Spleen (tissue), 7 donors: ENCODE measurements around the gene DEPP1.

Experiments
- POLR2A ChIP-seq, 3 donors: fragments of 450-650 bp; IDR thresholded peaks; one replicate each; pipeline ENCODE4 v1.5.1; 2017; ENCODE audit warnings: antibody characterized with exemption in 3 of 3, mild to moderate bottlenecking in 1 of 3
- POLR2AphosphoS5 ChIP-seq, 3 donors: sonication (generic); formaldehyde crosslinking; IDR thresholded peaks; one replicate each; pipeline ENCODE4 v1.5.1; 2017; ENCODE audit warnings: antibody characterized with exemption in 3 of 3
- TF ChIP-seq, protein P1 (sequence below), 11 experiments: fragments of 200-600 bp in 7 of 11; fragments of 450-650 bp in 4 of 11; sonication (generic) in 4 of 11; IDR thresholded peaks in 8 of 11; conservative IDR thresholded peaks in 3 of 11; 1 replicate in 7 of 11; 2 replicates in 4 of 11; pipeline versions ENCODE4 v1.4.0 to v1.8.0; 2016 to 2021; ENCODE audit warnings: antibody characterized with exemption in 11 of 11, inconsistent platforms in 4 of 11, mild to moderate bottlenecking in 1 of 11
- donor health status: DM: no; HTN: no; CAD: no; lungs with moderate emphysema.
- donor health status: DM: no; HTN: no; CAD: no.
- donor health status: DM: no; HTN: no; CAD: no.

DNA sequence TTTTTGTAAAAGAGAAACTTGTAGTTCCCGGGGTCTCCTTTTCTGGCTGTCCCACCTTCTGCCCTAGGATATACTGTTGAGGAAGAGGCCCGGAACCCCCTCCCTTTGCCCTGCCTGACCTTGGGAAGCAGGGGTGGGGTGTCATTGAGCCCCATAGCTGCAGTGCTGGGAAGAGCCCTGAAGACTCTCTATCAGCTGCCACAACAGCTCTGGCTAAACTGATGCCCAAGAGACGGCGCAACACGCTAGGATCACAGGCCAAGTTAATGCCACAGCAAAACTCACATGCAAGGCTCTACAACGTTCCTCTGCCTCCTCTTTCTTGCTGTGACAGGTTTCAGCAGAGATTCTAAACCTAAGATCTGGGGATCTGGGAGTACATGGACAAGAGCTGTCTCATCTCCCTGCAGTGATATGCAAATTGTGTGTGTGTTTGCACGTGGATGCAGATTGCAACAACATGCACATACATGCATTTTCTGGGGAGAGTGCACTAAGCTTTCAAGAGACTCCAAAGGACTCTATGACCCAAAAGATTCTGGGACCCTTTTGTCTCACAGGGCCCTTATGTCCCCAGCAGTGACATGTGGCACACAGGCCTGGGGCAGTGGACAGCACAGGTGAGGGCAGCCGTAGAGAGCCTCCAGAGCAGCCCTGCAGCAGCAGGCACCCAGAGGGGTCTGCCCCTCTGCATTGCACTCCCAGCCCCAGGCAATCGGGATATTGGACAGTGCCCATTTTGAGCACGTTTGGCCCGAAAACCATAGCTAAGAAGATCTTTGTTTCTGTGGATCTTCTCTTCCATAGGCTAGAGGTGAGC, 16.5 kb downstream of the DEPP1 start:
- TF ChIP-seq POLR2AphosphoS5 (IDR thresholded peaks at IDR 0.05) (no peak), POLR2A (IDR thresholded peaks at IDR 0.05) (no peak)
- TF ChIP-seq, protein P1, sequence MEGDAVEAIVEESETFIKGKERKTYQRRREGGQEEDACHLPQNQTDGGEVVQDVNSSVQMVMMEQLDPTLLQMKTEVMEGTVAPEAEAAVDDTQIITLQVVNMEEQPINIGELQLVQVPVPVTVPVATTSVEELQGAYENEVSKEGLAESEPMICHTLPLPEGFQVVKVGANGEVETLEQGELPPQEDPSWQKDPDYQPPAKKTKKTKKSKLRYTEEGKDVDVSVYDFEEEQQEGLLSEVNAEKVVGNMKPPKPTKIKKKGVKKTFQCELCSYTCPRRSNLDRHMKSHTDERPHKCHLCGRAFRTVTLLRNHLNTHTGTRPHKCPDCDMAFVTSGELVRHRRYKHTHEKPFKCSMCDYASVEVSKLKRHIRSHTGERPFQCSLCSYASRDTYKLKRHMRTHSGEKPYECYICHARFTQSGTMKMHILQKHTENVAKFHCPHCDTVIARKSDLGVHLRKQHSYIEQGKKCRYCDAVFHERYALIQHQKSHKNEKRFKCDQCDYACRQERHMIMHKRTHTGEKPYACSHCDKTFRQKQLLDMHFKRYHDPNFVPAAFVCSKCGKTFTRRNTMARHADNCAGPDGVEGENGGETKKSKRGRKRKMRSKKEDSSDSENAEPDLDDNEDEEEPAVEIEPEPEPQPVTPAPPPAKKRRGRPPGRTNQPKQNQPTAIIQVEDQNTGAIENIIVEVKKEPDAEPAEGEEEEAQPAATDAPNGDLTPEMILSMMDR (IDR thresholded peaks at IDR 0.05 in 8 of 11, conservative IDR thresholded peaks at IDR 0.05 in 3 of 11) = no peak
